K562 (cell line): ENCODE results near the gene FADD. TPM values are rescaled to one million over a fixed set of nuclear protein-coding genes. Genes with fewer than 3 reads are reported as not detected.
A peak's percentile ranks its signal among the peaks of the same experiment; 100 is the strongest.

Source experiments
- CCAR2 ChIP-seq: fragments of 200-400 bp; formaldehyde crosslinking; IDR thresholded peaks from 2 replicates; pipeline ENCODE4 v1.6.1; 2017; ENCODE audit warnings: mild to moderate bottlenecking, low read depth, low read length
- CTCF ChIP-seq, 3 experiments: IDR thresholded peaks in 2 of 3; conservative IDR thresholded peaks in 1 of 3; 2 replicates each; pipeline ENCODE4 v1.5.1; 2011 to 2012; ENCODE audit warnings: low read length in 3 of 3, mild to moderate bottlenecking in 3 of 3, control low read depth in 2 of 3, improper control_type of control experiment in 1 of 3, inconsistent platforms in 1 of 3, low read depth in 1 of 3, mixed read lengths in 1 of 3, moderate library complexity in 1 of 3; ENCODE audit not compliant: insufficient read depth in 2 of 3
- FIP1L1 ChIP-seq: fragments of 200-400 bp; formaldehyde crosslinking; IDR thresholded peaks from 2 replicates; pipeline ENCODE4 v1.6.1; 2018; ENCODE audit warnings: mild to moderate bottlenecking, low read depth, low read length; ENCODE audit not compliant: poor library complexity, severe bottlenecking
- HNRNPH1 ChIP-seq: fragments of 200-400 bp; formaldehyde crosslinking; optimal IDR thresholded peaks from 2 replicates; pipeline ENCODE3; 2017; ENCODE audit warnings: low read depth, mild to moderate bottlenecking, low read length, moderate library complexity
- KDM4B ChIP-seq, 2 experiments: fragments of 450-650 bp in 1 of 2; sonication (generic) in 1 of 2; IDR thresholded peaks; 2 replicates each; pipeline ENCODE4 v1.6.1; 2016 to 2017; ENCODE audit warnings: borderline replicate concordance in 2 of 2, antibody characterized with exemption in 1 of 2, low read depth in 1 of 2, mild to moderate bottlenecking in 1 of 2
- KHSRP ChIP-seq: fragments of 450-650 bp; IDR thresholded peaks from 2 replicates; pipeline ENCODE4 v1.6.1; 2017
- MEF2D ChIP-seq: conservative IDR thresholded peaks from 2 replicates; pipeline ENCODE4 v1.6.1; 2016; ENCODE audit warnings: low read depth, missing genetic modification characterization, missing compliant biosample characterization
- MTA2 ChIP-seq: fragments of 450-650 bp; IDR thresholded peaks from 2 replicates; pipeline ENCODE4 v1.6.1; 2016; ENCODE audit warnings: low read depth
- POLR2AphosphoS2 ChIP-seq: IDR thresholded peaks from 2 replicates; pipeline ENCODE4 v1.6.1; 2012; ENCODE audit warnings: low read length, improper control_type of control experiment
- POLR2B ChIP-seq: fragments of 450-650 bp; IDR thresholded peaks from 2 replicates; pipeline ENCODE4 v1.6.1; 2018; ENCODE audit warnings: low read depth; ENCODE audit not compliant: partially characterized antibody
- POLR3G ChIP-seq: IDR thresholded peaks from 2 replicates; pipeline ENCODE4 v1.6.1; 2011; ENCODE audit not compliant: insufficient read length, insufficient replicate concordance; ENCODE audit errors: extremely low read depth
- RBBP5 ChIP-seq: fragments of 200-600 bp; sonication (generic); IDR thresholded peaks from 2 replicates; pipeline ENCODE4 v1.6.1; 2012; ENCODE audit warnings: borderline replicate concordance, mild to moderate bottlenecking, low read length, control low read depth, inconsistent platforms; ENCODE audit not compliant: insufficient read depth, poor library complexity, severe bottlenecking
- ZNF175 ChIP-seq: fragments of 200-800 bp; sonication (Bioruptor generic); IDR thresholded peaks from 2 replicates; pipeline ENCODE4 v1.6.1; 2016; ENCODE audit warnings: low read depth, mild to moderate bottlenecking, missing genetic modification characterization, missing compliant biosample characterization
- ZNF57 ChIP-seq: fragments of 450-650 bp; formaldehyde crosslinking; IDR thresholded peaks from 2 replicates; pipeline ENCODE4 v1.4.0; 2020; ENCODE audit warnings: mild to moderate bottlenecking, moderate library complexity
- polyA plus RNA-seq, 8 experiments: library from polyadenylated mRNA; depleted of rRNA in 4 of 8; stranded (reverse) in 5 of 8; unstranded in 3 of 8; fragments of >200 nt; fragmentation: Nextera tagmentation in 2 of 8; fragmentation: Illumina TruSeq in 1 of 8; extraction: Ambion mirVana in 2 of 8; extraction: Trizol in 1 of 8; gene quantifications; 2 replicates each; pipeline versions ENCODE4 v1.2.1 to v1.2.3, GENCODE V29; 2011 to 2014; ENCODE audit warnings: inconsistent platforms in 1 of 8, missing spikeins in 1 of 8
- total RNA-seq, 7 experiments: library from RNA; depleted of rRNA in 6 of 7; stranded (reverse); fragments of >200 nt in 6 of 7; fragmentation: Illumina TruSeq in 2 of 7; extraction: Trizol in 2 of 7; gene quantifications; 2 replicates each; pipeline versions ENCODE4 v1.2.1 to v1.2.3, GENCODE V29; 2011 to 2021; ENCODE audit warnings: low replicate concordance in 1 of 7
- TF ChIP-seq, protein P1 (sequence below): fragments of 450-650 bp; IDR thresholded peaks from 2 replicates; pipeline ENCODE4 v1.6.1; 2016; ENCODE audit warnings: low read depth
- TF ChIP-seq, protein P2 (sequence below): IDR thresholded peaks from 2 replicates; pipeline ENCODE4 v1.6.1; 2014; ENCODE audit warnings: antibody characterized with exemption

Gene FADD
- total and polyA plus RNA-seq, 9 of the 15 experiments (the other 6 are each of a cell fraction or from before 2014, with no cell fraction given) = 0.29 to 26.9 (median 20.4) TPM

DNA sequence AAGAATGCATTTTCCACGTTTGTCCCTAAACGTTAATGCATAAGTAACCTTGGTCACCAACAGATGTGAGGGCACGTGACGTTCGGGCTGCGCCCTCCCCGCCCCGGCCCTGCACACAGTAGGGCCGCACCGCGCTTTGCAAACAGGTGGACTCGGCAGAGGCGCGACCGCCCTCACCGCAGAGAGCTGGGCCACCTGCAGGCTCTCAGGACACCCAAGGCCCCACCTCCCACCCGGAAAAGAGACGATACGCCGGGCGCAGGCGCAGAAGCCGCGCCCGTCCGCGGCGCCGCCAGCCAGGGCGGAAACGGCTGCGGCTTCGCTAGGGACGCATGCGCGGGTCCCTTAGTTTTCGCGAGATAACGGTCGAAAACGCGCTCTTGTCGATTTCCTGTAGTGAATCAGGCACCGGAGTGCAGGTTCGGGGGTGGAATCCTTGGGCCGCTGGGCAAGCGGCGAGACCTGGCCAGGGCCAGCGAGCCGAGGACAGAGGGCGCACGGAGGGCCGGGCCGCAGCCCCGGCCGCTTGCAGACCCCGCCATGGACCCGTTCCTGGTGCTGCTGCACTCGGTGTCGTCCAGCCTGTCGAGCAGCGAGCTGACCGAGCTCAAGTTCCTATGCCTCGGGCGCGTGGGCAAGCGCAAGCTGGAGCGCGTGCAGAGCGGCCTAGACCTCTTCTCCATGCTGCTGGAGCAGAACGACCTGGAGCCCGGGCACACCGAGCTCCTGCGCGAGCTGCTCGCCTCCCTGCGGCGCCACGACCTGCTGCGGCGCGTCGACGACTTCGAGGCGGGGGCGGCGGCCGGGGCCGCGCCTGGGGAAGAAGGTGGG, at the start of gene FADD (continued):
- TF ChIP-seq, protein P1, sequence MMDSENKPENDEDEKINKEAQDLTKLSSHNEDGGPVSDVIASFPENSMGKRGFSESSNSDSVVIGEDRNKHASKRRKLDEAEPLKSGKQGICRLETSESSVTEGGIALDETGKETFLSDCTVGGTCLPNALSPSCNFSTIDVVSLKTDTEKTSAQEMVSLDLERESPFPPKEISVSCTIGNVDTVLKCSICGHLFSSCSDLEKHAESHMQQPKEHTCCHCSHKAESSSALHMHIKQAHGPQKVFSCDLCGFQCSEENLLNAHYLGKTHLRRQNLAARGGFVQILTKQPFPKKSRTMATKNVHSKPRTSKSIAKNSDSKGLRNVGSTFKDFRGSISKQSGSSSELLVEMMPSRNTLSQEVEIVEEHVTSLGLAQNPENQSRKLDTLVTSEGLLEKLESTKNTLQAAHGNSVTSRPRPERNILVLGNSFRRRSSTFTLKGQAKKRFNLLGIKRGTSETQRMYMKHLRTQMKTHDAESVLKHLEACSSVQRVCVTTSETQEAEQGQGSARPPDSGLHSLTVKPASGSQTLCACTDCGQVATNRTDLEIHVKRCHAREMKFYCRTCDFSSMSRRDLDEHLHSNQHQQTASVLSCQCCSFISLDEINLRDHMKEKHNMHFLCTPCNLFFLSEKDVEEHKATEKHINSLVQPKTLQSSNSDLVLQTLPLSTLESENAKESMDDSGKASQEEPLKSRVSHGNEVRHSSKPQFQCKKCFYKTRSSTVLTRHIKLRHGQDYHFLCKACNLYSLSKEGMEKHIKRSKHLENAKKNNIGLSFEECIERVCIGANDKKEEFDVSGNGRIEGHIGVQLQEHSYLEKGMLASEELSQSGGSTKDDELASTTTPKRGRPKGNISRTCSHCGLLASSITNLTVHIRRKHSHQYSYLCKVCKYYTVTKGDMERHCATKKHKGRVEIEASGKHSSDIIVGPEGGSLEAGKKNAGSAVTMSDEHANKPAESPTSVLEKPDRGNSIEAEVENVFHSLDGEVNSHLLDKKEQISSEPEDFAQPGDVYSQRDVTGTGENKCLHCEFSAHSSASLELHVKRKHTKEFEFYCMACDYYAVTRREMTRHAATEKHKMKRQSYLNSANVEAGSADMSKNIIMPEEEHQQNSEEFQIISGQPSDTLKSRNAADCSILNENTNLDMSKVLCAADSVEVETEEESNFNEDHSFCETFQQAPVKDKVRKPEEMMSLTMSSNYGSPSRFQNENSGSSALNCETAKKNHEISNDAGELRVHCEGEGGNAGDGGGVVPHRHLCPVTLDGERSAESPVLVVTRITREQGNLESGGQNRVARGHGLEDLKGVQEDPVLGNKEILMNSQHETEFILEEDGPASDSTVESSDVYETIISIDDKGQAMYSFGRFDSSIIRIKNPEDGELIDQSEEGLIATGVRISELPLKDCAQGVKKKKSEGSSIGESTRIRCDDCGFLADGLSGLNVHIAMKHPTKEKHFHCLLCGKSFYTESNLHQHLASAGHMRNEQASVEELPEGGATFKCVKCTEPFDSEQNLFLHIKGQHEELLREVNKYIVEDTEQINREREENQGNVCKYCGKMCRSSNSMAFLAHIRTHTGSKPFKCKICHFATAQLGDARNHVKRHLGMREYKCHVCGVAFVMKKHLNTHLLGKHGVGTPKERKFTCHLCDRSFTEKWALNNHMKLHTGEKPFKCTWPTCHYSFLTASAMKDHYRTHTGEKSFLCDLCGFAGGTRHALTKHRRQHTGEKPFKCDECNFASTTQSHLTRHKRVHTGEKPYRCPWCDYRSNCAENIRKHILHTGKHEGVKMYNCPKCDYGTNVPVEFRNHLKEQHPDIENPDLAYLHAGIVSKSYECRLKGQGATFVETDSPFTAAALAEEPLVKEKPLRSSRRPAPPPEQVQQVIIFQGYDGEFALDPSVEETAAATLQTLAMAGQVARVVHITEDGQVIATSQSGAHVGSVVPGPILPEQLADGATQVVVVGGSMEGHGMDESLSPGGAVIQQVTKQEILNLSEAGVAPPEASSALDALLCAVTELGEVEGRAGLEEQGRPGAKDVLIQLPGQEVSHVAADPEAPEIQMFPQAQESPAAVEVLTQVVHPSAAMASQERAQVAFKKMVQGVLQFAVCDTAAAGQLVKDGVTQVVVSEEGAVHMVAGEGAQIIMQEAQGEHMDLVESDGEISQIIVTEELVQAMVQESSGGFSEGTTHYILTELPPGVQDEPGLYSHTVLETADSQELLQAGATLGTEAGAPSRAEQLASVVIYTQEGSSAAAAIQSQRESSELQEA = no peak
- TF ChIP-seq CTCF (IDR thresholded peaks at IDR 0.05 in 2 of 3, conservative IDR thresholded peaks at IDR 0.05 in 1 of 3; ENCODE audit: insufficient read depth in 2 of 3, low read depth in 1 of 3, low read length in 3 of 3) = no peak
- no peak for TF ChIP-seq HNRNPH1
- no peak for TF ChIP-seq POLR2AphosphoS2
- peak; percentile 89 for TF ChIP-seq POLR2B
- TF ChIP-seq, protein P2, sequence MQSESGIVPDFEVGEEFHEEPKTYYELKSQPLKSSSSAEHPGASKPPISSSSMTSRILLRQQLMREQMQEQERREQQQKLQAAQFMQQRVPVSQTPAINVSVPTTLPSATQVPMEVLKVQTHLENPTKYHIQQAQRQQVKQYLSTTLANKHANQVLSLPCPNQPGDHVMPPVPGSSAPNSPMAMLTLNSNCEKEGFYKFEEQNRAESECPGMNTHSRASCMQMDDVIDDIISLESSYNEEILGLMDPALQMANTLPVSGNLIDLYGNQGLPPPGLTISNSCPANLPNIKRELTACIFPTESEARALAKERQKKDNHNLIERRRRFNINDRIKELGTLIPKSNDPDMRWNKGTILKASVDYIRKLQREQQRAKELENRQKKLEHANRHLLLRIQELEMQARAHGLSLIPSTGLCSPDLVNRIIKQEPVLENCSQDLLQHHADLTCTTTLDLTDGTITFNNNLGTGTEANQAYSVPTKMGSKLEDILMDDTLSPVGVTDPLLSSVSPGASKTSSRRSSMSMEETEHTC = no peak
- no peak for TF ChIP-seq MTA2
- no peak for TF ChIP-seq CCAR2
- TF ChIP-seq POLR3G = no peak
- TF ChIP-seq ZNF57 = no peak
- TF ChIP-seq KDM4B (IDR thresholded peaks at IDR 0.05; ENCODE audit: borderline replicate concordance in 2 of 2, low read depth in 1 of 2) = no peak
- TF ChIP-seq MEF2D = no peak
- TF ChIP-seq FIP1L1 = no peak
- TF ChIP-seq KHSRP = no peak
- TF ChIP-seq ZNF175 (CRISPR knock-in tag) = no peak
- TF ChIP-seq RBBP5 = peak; percentile 55
